GM19468 (cell line): ENCODE measurements around the gene ENKD1.
A peak's percentile ranks its signal among the peaks of the same experiment; 100 is the strongest.
"Not testable (repeated sequence)": the region's sequence is repeated elsewhere in the genome, so short reads cannot be mapped to it uniquely, and the experiment has no call there.

Experiments
- ATAC-seq: cut with Tn5 transposase; IDR thresholded peaks from one replicate; pipeline ENCODE4 v1.9.1; 2021; ENCODE audit warnings: mild to moderate bottlenecking, moderate library complexity, moderate number of reproducible peaks; ENCODE audit not compliant: unreplicated experiment; ENCODE audit errors: extremely low read depth

ENKD1 gene

GRCh38 chr16:67666559-67667452 is at the start of gene ENKD1, which contains the start of gene C16orf86:
Gene ENKD1 (minus strand): TSS chr16:67666750. CDS start chr16:67666442, 308 bp downstream.
Gene C16orf86 (plus strand): TSS chr16:67666814. CDS start chr16:67666971, 157 bp downstream.
- ATAC-seq = peak; percentile 31

GRCh38 chr16:67716097-67716496 is 49.5 kb upstream of the ENKD1 start:
- ATAC-seq = no peak

GRCh38 chr16:67714522-67714921 is 48.0 kb upstream of the ENKD1 start:
- ATAC-seq = no peak

GRCh38 chr16:67713647-67714273 is 47.2 kb upstream of the ENKD1 start:
- ATAC-seq = no peak

GRCh38 chr16:67710607-67711006 is 44.1 kb upstream of the ENKD1 start:
- ATAC-seq = no peak

- ATAC-seq = no peak
Observed at GRCh38 chr16:67709050-67709449, 42.5 kb upstream of the ENKD1 start.

GRCh38 chr16:67708368-67708771 is 41.8 kb upstream of the ENKD1 start:
- no peak for ATAC-seq

GRCh38 chr16:67707790-67708189 is 41.2 kb upstream of the ENKD1 start:
- no peak for ATAC-seq

GRCh38 chr16:67707210-67707609 is 40.7 kb upstream of the ENKD1 start:
- no peak for ATAC-seq

- ATAC-seq = no peak
Observed at GRCh38 chr16:67704110-67704509, 37.6 kb upstream of the ENKD1 start.

- ATAC-seq = no peak
Observed at GRCh38 chr16:67703626-67704025, 37.1 kb upstream of the ENKD1 start.

- ATAC-seq = no peak
Observed at GRCh38 chr16:67702130-67702529, 35.6 kb upstream of the ENKD1 start.

- no peak for ATAC-seq
Observed at GRCh38 chr16:67701420-67701819, 34.9 kb upstream of the ENKD1 start.

- ATAC-seq = no peak
Observed at GRCh38 chr16:67699265-67699664, 32.7 kb upstream of the ENKD1 start.

GRCh38 chr16:67697422-67698185 is 31.1 kb upstream of the ENKD1 start:
- no peak for ATAC-seq

- no peak for ATAC-seq
Observed at GRCh38 chr16:67694611-67695010, 28.1 kb upstream of the ENKD1 start.

- not testable (repeated sequence) for ATAC-seq
Observed at GRCh38 chr16:67693517-67694285, 27.2 kb upstream of the ENKD1 start.

GRCh38 chr16:67685388-67686112 is 19.0 kb upstream of the ENKD1 start:
- no peak for ATAC-seq

GRCh38 chr16:67683767-67684166 is 17.2 kb upstream of the ENKD1 start:
- ATAC-seq = no peak
